ENCODE measurements around the gene DHX8. TPM values are rescaled to one million over a fixed set of nuclear protein-coding genes. Genes with fewer than 3 reads are reported as not detected.

The DHX8 gene
- total RNA-seq, 1 experiment from 2014 or later, result 23.7 TPM

GRCh38 chr17:43531955-43532354 is 48.2 kb downstream of the DHX8 start:
- Histone ChIP-seq H4K20me1 (ENCODE audit: insufficient read depth, low read depth, low read length) (no peaks in the 10 kb centered on the region), H3K4me1 (ENCODE audit: low read length) (peaks cover 8% of the 10 kb centered on the region), H3K36me3 (ENCODE audit: insufficient read depth, low read length) (peaks cover 5% of the 10 kb centered on the region; the same call in 1 of the 2 replicates), H3K4me3 (ENCODE audit: low read length) (no peak overlapping the region), H3K27me3 (ENCODE audit: low read length) (no peaks in the 10 kb centered on the region), H3K9me3 (ENCODE audit: low read length) (no peaks in the 10 kb centered on the region), H3K27ac (ENCODE audit: low read length) (no peak overlapping the region), H3K79me2 (ENCODE audit: low read length) (no peaks in the 10 kb centered on the region), H3K9ac (ENCODE audit: low read length) (no peak overlapping the region), H2AFZ (ENCODE audit: low read length) (no peak overlapping the region), H3K4me2 (ENCODE audit: low read depth, low read length, poor library complexity, severe bottlenecking) (no peak overlapping the region), H3K9me2 (replicated peaks; ENCODE audit: insufficient read depth, low read length) (no peaks in the 10 kb centered on the region)
- no peak for DNase-seq

GRCh38 chr17:43532581-43532980 is 48.8 kb downstream of the DHX8 start:
- Histone ChIP-seq H3K9ac (ENCODE audit: low read length) (no peak overlapping the region), H3K27me3 (ENCODE audit: low read length) (no peaks in the 10 kb centered on the region), H3K4me1 (ENCODE audit: low read length) (peaks cover 9% of the 10 kb centered on the region), H4K20me1 (ENCODE audit: insufficient read depth, low read depth, low read length) (no peaks in the 10 kb centered on the region), H3K4me2 (ENCODE audit: low read depth, low read length, poor library complexity, severe bottlenecking) (no peak overlapping the region), H2AFZ (ENCODE audit: low read length) (no peak overlapping the region), H3K79me2 (ENCODE audit: low read length) (no peaks in the 10 kb centered on the region), H3K9me2 (replicated peaks; ENCODE audit: insufficient read depth, low read length) (no peaks in the 10 kb centered on the region), H3K4me3 (ENCODE audit: low read length) (no peak overlapping the region), H3K36me3 (ENCODE audit: insufficient read depth, low read length) (peaks cover 5% of the 10 kb centered on the region; the same call in 1 of the 2 replicates), H3K9me3 (ENCODE audit: low read length) (no peaks in the 10 kb centered on the region), H3K27ac (ENCODE audit: low read length) (no peak overlapping the region)
- DNase-seq, result no peak

- Histone ChIP-seq H3K9me2 (replicated peaks; ENCODE audit: insufficient read depth, low read length) (no peaks in the 10 kb centered on the region), H3K9me3 (ENCODE audit: low read length) (no peaks in the 10 kb centered on the region), H3K4me3 (ENCODE audit: low read length) (no peak overlapping the region), H3K4me1 (ENCODE audit: low read length) (peaks cover 9% of the 10 kb centered on the region), H3K9ac (ENCODE audit: low read length) (no peak overlapping the region), H3K27me3 (ENCODE audit: low read length) (no peaks in the 10 kb centered on the region), H3K79me2 (ENCODE audit: low read length) (peaks cover 4% of the 10 kb centered on the region; the same call in 1 of the 2 replicates), H3K27ac (ENCODE audit: low read length) (no peak overlapping the region), H4K20me1 (ENCODE audit: insufficient read depth, low read depth, low read length) (no peaks in the 10 kb centered on the region), H2AFZ (ENCODE audit: low read length) (no peak overlapping the region), H3K36me3 (ENCODE audit: insufficient read depth, low read length) (peaks cover 5% of the 10 kb centered on the region), H3K4me2 (ENCODE audit: low read depth, low read length, poor library complexity, severe bottlenecking) (no peak overlapping the region)
- DNase-seq, result no peak
Measured at GRCh38 chr17:43533699-43534098, 49.9 kb downstream of the DHX8 start.

- H2AFZ ChIP-seq (ENCODE audit: low read length), result no peak overlapping the region
- H3K9ac ChIP-seq (ENCODE audit: low read length), result no peak overlapping the region
- peaks cover 9% of the 10 kb centered on the region for H3K4me1 ChIP-seq (ENCODE audit: low read length)
- H3K27ac ChIP-seq (ENCODE audit: low read length), result no peak overlapping the region
- DNase-seq, result no peak
- H3K27me3 ChIP-seq (ENCODE audit: low read length), result no peaks in the 10 kb centered on the region
- no peaks in the 10 kb centered on the region for H3K9me3 ChIP-seq (ENCODE audit: low read length)
- no peaks in the 10 kb centered on the region for H4K20me1 ChIP-seq (ENCODE audit: insufficient read depth, low read depth, low read length)
- H3K9me2 ChIP-seq (replicated peaks; ENCODE audit: insufficient read depth, low read length), result no peaks in the 10 kb centered on the region
- H3K4me3 ChIP-seq (ENCODE audit: low read length), result no peak overlapping the region
- H3K36me3 ChIP-seq (ENCODE audit: insufficient read depth, low read length), result peaks cover 3% of the 10 kb centered on the region
- H3K4me2 ChIP-seq (ENCODE audit: low read depth, low read length, poor library complexity, severe bottlenecking), result no peak overlapping the region
- peaks cover 11% of the 10 kb centered on the region; the same call in 1 of the 2 replicates for H3K79me2 ChIP-seq (ENCODE audit: low read length)
Measured at GRCh38 chr17:43534909-43535308, 51.1 kb downstream of the DHX8 start.

- Histone ChIP-seq H3K27me3 (ENCODE audit: low read length) (no peaks in the 10 kb centered on the region), H3K27ac (ENCODE audit: low read length) (no peak overlapping the region), H3K79me2 (ENCODE audit: low read length) (peaks cover 22% of the 10 kb centered on the region), H4K20me1 (ENCODE audit: insufficient read depth, low read depth, low read length) (no peaks in the 10 kb centered on the region), H3K4me2 (ENCODE audit: low read depth, low read length, poor library complexity, severe bottlenecking) (no peak overlapping the region), H3K9ac (ENCODE audit: low read length) (no peak overlapping the region), H3K9me3 (ENCODE audit: low read length) (no peaks in the 10 kb centered on the region), H3K36me3 (ENCODE audit: insufficient read depth, low read length) (peaks cover 3% of the 10 kb centered on the region), H2AFZ (ENCODE audit: low read length) (no peak overlapping the region), H3K9me2 (replicated peaks; ENCODE audit: insufficient read depth, low read length) (no peaks in the 10 kb centered on the region), H3K4me1 (ENCODE audit: low read length) (peaks cover 19% of the 10 kb centered on the region), H3K4me3 (ENCODE audit: low read length) (no peak overlapping the region)
- DNase-seq, result peak; percentile 58
Measured at GRCh38 chr17:43536236-43536992, 52.6 kb downstream of the DHX8 start.

GRCh38 chr17:43540821-43541674 is 57.3 kb downstream of the DHX8 start:
- H3K27me3 ChIP-seq (ENCODE audit: low read length), result no peaks in the 10 kb centered on the region
- H3K4me2 ChIP-seq (ENCODE audit: low read depth, low read length, poor library complexity, severe bottlenecking), result no peak overlapping the region
- no peaks in the 10 kb centered on the region for H4K20me1 ChIP-seq (ENCODE audit: insufficient read depth, low read depth, low read length)
- H3K79me2 ChIP-seq (ENCODE audit: low read length), result peaks cover 53% of the 10 kb centered on the region
- no peak for DNase-seq
- no peak overlapping the region for H2AFZ ChIP-seq (ENCODE audit: low read length)
- peaks cover 52% of the 10 kb centered on the region for H3K4me1 ChIP-seq (ENCODE audit: low read length)
- H3K9ac ChIP-seq (ENCODE audit: low read length), result no peak overlapping the region
- no peak overlapping the region for H3K4me3 ChIP-seq (ENCODE audit: low read length)
- H3K9me3 ChIP-seq (ENCODE audit: low read length), result no peaks in the 10 kb centered on the region
- H3K36me3 ChIP-seq (ENCODE audit: insufficient read depth, low read length), result no peaks in the 10 kb centered on the region; the same call in 1 of the 2 replicates
- no peaks in the 10 kb centered on the region for H3K9me2 ChIP-seq (replicated peaks; ENCODE audit: insufficient read depth, low read length)
- no peak overlapping the region for H3K27ac ChIP-seq (ENCODE audit: low read length)

- H3K27me3 ChIP-seq (ENCODE audit: low read length), result no peaks in the 10 kb centered on the region
- peaks cover 50% of the 10 kb centered on the region for H3K4me1 ChIP-seq (ENCODE audit: low read length)
- no peaks in the 10 kb centered on the region for H3K9me2 ChIP-seq (replicated peaks; ENCODE audit: insufficient read depth, low read length)
- no peak overlapping the region for H2AFZ ChIP-seq (ENCODE audit: low read length)
- no peaks in the 10 kb centered on the region; the same call in 1 of the 2 replicates for H3K36me3 ChIP-seq (ENCODE audit: insufficient read depth, low read length)
- H3K9ac ChIP-seq (ENCODE audit: low read length), result no peak overlapping the region
- no peak for DNase-seq
- H3K9me3 ChIP-seq (ENCODE audit: low read length), result no peaks in the 10 kb centered on the region
- peaks cover 53% of the 10 kb centered on the region for H3K79me2 ChIP-seq (ENCODE audit: low read length)
- no peak overlapping the region for H3K27ac ChIP-seq (ENCODE audit: low read length)
- no peaks in the 10 kb centered on the region for H4K20me1 ChIP-seq (ENCODE audit: insufficient read depth, low read depth, low read length)
- H3K4me3 ChIP-seq (ENCODE audit: low read length), result no peak overlapping the region
- H3K4me2 ChIP-seq (ENCODE audit: low read depth, low read length, poor library complexity, severe bottlenecking), result no peak overlapping the region
Measured at GRCh38 chr17:43542859-43543258, 59.1 kb downstream of the DHX8 start.

GRCh38 chr17:43543300-43543699 is 59.5 kb downstream of the DHX8 start:
- H3K9ac ChIP-seq (ENCODE audit: low read length), result peak overlapping the region; percentile 81
- H3K36me3 ChIP-seq (ENCODE audit: insufficient read depth, low read length), result no peaks in the 10 kb centered on the region; the same call in 1 of the 2 replicates
- no peak overlapping the region for H2AFZ ChIP-seq (ENCODE audit: low read length)
- no peaks in the 10 kb centered on the region for H3K27me3 ChIP-seq (ENCODE audit: low read length)
- no peaks in the 10 kb centered on the region for H4K20me1 ChIP-seq (ENCODE audit: insufficient read depth, low read depth, low read length)
- H3K9me3 ChIP-seq (ENCODE audit: low read length), result no peaks in the 10 kb centered on the region
- no peaks in the 10 kb centered on the region for H3K9me2 ChIP-seq (replicated peaks; ENCODE audit: insufficient read depth, low read length)
- H3K4me2 ChIP-seq (ENCODE audit: low read depth, low read length, poor library complexity, severe bottlenecking), result peak overlapping the region; percentile 83
- peak overlapping the region; percentile 81 for H3K4me3 ChIP-seq (ENCODE audit: low read length)
- peaks cover 50% of the 10 kb centered on the region for H3K4me1 ChIP-seq (ENCODE audit: low read length)
- peaks cover 52% of the 10 kb centered on the region for H3K79me2 ChIP-seq (ENCODE audit: low read length)
- H3K27ac ChIP-seq (ENCODE audit: low read length), result peak overlapping the region; percentile 80; the same call in 1 of the 2 replicates
- no peak for DNase-seq
